Measurements from ENCODE around the gene SLC30A1.

SLC30A1 gene

DNA sequence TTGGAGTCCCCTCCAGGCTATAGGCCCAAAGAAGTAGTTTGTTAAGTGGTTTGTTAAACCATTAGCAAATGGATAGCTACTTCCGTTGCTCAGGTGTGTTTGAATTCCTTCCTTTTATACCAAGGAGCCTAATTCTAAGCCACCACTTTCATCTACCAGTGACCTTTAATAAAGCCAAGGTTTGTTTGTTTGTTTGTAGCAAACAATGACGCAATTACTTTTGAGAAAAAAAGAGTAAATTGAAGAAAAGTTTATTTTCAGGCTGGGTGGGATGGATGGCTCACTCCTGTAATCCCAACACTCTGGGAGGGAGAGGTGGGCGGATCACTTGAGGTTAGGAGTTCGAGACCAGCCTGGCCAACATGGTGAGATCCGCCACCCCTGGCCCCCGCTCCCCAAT, 56.2 kb downstream of the SLC30A1 start:
- DNase-seq (ENCODE audit: low read depth): no peak
